GM15510 (cell line): ENCODE results near the gene FAAP100.

ENCODE experiments used
- POLR2A ChIP-seq: IDR thresholded peaks from 3 replicates; pipeline ENCODE4 v1.6.1; 2011; ENCODE audit warnings: borderline replicate concordance; ENCODE audit not compliant: insufficient read length; ENCODE audit errors: extremely low read depth

Gene FAAP100

GRCh38 chr17:81517339-81518112 lies 34.6 kb downstream of the FAAP100 start:
- TF ChIP-seq POLR2A = peak; percentile 75

DNA sequence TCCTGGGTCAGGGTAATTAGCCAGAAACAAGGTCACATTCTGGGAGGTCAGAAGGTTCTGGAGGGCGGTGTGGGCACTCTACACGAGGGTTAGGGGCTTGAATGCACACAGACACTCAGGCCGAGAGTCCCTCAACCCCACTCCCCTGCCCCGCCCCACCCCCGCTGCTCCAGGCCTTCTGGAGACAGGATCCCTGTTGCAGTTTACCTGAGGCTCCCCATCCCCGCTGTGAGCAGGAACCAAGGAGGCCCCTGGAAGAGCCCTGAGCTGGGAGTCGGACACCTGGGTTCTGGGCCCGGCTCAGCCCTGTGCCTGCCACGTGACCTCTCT lies 35.2 kb downstream of the FAAP100 start:
- TF ChIP-seq POLR2A = no peak

GRCh38 chr17:81516439-81516838 lies 35.7 kb downstream of the FAAP100 start:
- no peak for TF ChIP-seq POLR2A

DNA sequence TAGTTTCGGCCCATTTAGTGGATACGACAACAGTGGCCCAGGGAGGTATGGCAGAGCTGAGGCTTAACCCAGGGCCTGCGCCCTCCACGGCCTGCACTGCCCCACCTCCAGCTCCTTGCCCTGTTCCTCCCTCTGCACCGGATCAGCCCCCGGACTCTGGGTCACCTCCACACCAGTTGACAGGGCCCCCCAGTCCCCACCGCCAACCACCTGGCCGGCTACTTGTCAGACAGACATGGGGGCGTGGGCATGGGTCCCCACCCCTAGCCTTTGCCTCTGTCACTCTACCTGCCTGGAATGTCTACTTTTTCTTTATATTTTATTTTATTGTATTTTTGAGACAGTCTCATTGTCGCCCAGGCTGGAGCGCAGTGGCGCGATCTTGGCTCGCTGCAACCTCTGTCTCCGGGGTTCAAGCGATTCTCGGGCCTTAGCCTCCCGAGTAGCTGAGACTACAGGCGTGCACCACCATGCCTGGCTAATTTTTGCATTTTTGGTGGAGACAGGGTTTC lies 36.6 kb downstream of the FAAP100 start:
- TF ChIP-seq POLR2A = no peak

DNA sequence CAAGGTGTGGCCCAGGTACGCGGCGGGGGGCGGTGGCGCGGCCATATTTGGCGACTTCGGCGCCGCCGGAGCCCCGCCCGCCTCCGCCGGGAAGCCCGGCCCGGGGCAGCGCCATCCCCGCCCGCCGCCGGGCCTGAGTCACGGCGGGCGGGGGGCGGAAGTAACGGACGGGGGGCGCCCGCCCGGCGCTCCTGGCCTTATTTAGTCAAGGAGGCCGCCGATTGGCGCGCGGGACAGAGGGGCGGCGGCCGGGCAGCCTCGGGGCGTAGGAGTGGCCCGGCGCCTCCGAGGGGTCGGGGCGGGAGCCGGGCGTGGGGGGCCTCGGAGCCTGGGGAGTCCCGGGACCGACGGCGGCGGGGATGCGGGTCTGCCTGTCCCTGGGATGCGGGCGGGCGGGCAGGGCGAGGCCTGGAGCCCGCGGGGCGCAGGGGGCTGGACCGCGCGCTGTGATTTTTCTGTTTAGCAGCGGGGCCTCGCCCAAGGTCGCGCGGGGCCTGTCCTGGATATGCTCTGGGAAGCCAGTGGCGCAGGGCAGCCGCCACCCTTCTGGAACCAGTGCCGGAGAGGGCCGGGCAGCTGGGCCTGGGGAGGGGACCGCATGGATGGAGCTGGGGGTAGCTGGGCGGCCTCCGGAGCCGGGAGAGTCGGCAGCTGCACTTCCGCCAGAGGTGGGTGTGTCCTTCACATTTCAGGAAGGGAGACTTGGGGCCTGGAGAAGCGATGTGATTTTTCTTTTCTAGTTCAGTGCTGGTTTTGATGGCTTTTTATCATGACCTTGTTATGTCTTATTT lies 37.2 kb downstream of the FAAP100 start:
- TF ChIP-seq POLR2A = peak; percentile 55

GRCh38 chr17:81514489-81514738 lies 37.7 kb downstream of the FAAP100 start:
- no peak for TF ChIP-seq POLR2A

DNA sequence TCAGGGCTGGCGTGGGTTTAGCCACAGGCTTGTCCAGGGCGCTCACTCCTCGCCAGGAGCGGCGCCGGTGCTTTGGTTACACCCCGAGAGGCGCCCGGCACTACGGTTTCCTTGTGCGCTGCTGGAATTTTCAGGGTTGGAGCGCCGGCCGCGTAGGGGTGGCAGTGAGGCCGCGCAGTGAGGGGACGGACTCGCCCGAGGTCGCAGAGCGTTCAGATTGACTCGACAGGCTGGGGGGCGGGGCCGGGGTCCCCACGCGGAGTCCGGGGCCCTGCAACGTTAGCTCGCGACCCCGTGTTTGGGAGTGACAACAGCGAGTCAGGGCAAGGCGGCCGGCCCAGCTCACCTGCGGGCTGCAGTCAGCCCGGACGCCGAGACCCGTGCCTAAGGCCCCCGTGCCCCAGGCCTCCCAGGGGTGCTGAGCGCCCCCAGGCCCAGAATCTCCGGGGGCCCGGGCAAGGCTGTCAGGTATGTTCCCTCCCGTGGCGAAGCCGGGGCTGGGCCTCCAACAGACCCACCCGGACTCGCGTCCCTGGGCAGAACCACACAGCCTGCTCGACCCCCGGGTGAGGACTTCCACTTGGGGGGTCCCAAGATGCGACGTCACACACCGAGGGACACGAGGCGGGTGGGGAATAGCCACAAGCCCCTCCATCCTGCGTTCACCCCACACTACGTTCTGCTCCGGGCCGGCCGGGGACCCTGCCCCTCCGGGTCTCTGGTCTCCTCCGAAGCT lies 38.2 kb downstream of the FAAP100 start:
- peak; percentile 28 for TF ChIP-seq POLR2A

DNA sequence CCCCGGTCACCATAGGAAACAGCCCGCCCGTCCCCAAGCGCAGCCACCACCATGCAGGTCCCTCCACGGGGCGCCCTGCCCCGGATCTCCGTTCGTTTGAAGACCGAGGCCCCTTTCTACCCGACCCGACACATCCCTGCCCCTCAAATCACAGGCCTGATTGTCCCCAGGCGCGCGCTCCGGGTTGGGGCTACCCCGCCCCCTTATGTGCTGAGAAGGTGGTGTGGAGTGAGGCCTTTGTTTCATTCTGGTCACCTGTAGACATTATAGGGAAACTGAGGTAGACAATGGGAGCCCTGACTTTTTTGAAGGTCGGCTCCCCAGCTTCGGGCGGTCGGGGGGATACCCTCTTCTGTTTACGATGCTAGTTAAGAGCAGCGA lies 38.8 kb downstream of the FAAP100 start:
- TF ChIP-seq POLR2A = no peak

- TF ChIP-seq POLR2A = peak; percentile 100
Observed at GRCh38 chr17:81512562-81513371, 39.4 kb downstream of the FAAP100 start, which contains the start of gene ACTG1. TSS of gene ACTG1 (minus strand) at chr17:81512799. CDS start at chr17:81512354, 445 bp downstream.

DNA sequence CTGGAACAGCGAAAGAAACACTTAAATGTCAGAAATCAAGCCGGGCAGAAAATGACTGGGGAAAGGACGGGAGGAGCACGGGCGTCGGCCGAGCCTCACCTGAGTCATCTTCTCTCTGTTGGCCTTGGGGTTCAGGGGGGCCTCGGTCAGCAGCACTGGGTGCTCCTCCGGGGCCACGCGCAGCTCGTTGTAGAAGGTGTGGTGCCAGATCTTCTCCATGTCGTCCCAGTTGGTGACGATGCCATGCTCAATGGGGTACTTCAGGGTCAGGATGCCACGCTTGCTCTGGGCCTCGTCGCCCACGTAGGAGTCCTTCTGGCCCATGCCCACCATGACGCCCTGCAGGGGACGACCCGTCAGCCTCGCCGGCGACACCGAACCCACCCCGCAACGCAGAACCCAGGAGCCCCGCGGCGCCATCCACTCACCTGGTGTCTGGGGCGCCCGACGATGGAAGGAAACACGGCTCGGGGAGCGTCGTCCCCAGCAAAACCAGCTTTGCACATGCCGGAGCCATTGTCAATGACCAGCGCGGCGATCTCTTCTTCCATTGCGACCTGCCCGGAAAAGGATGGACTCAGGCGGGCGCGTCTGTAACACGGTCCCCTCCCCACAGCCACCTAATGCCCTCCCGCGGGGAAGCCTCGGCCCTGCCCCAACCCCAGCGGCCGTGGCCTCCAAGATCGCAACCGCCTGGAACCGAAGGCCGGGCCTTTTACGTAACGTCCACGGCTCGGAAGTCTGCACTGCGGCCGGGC lies 40.2 kb downstream of the FAAP100 start:
- peak; percentile 23 for TF ChIP-seq POLR2A

GRCh38 chr17:81511554-81511803 lies 40.7 kb downstream of the FAAP100 start:
- no peak for TF ChIP-seq POLR2A

DNA sequence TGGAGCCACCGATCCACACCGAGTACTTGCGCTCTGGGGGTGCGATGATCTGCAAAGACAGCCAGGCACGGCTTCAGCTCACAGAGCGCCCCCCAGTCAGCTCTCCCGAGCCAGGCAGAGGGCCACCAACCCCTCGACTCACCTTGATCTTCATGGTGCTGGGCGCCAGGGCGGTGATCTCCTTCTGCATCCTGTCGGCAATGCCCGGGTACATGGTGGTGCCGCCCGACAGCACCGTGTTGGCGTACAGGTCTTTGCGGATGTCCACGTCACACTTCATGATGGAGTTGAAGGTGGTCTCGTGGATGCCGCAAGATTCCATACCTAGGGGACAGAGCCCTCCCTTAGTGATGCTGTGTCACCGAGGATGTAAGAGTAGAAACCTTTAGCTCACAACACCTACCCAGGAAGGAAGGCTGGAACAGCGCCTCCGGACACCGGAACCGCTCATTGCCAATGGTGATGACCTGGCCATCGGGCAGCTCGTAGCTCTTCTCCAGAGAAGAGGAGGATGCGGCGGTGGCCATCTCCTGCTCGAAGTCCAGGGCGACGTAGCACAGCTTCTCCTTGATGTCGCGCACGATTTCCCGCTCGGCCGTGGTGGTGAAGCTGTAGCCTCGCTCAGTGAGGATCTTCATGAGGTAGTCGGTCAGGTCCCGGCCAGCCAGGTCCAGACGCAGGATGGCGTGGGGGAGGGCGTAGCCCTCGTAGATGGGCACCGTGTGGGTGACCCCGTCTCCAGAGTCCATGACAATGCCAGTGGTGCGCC lies 41.2 kb downstream of the FAAP100 start:
- peak; percentile 43 for TF ChIP-seq POLR2A
